Brain microvascular endothelial cell (primary cell): ENCODE results near the gene ZNF674.
A peak's percentile ranks its signal among the peaks of the same experiment; 100 is the strongest.
"Not testable (repeated sequence)": the region's sequence is repeated elsewhere in the genome, so short reads cannot be mapped to it uniquely, and the experiment has no call there.

Source experiments
- DNase-seq: peaks from one replicate; pipeline ENCODE4 v3.0.0-alpha.2; 2020
- H3K27ac ChIP-seq: fragments of 250-450 bp; sonication (Bioruptor Pico); 2 replicates; pipeline ENCODE4 v1.5.1; 2020; ENCODE audit warnings: mild to moderate bottlenecking, moderate library complexity
- H3K27me3 ChIP-seq: fragments of 250-450 bp; sonication (Bioruptor Pico); replicated peaks from 2 replicates; pipeline ENCODE4 v1.5.1; 2020; ENCODE audit warnings: mild to moderate bottlenecking
- H3K36me3 ChIP-seq: fragments of 250-450 bp; sonication (Bioruptor Pico); replicated peaks from 2 replicates; pipeline ENCODE4 v1.5.1; 2020; ENCODE audit warnings: mild to moderate bottlenecking
- H3K4me3 ChIP-seq: 2 replicates; pipeline ENCODE4 v1.5.1; 2011; ENCODE audit warnings: low read depth, mild to moderate bottlenecking, control low read depth, low read length, moderate library complexity
- CTCF ChIP-seq: IDR thresholded peaks from 2 replicates; pipeline ENCODE4 v1.5.1; 2011; ENCODE audit warnings: low read depth, mild to moderate bottlenecking, moderate library complexity, low read length, control low read depth, inconsistent platforms; ENCODE audit errors: missing control alignments
- in situ Hi-C: cut with HindIII; loops from 2 replicates; pipeline ENCODE4 v1.10.0; 2017; ENCODE audit warnings: low sequenced_read_pairs, low pct_ligation_motif_present

Gene ZNF674

DNA sequence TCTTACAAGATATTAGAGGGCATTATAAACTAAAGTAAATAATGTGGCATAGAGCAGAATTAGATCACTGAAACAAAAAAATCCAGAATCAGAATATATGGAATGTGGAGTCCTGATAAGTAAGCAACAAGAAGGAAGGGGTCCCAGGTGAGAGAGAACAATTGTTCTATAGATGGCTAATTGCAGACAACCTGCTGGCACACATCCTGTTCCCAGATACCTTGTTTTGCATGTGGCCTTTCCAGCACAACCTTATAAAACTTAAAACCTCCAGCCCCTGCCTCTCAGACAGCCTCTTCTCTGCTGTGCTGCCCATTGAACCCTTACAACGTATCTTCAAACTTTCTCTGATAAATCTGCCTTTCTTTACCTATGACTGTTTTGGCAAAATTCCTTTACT is 4.7 kb upstream of the ZNF674 start:
- in situ Hi-C loops = no loop called here
- H3K27me3 ChIP-seq = no peaks in the 10 kb centered on the region
- TF ChIP-seq CTCF = no peak
- no peak overlapping the region for H3K4me3 ChIP-seq
- no peak for DNase-seq
- peaks cover 2% of the 10 kb centered on the region for H3K36me3 ChIP-seq
- no peak overlapping the region for H3K27ac ChIP-seq

- TF ChIP-seq CTCF = no peak
- no peaks in the 10 kb centered on the region for H3K27me3 ChIP-seq
These were observed 2.6 kb upstream of the ZNF674 start for GRCh38 chrX:46547857-46548256.

DNA sequence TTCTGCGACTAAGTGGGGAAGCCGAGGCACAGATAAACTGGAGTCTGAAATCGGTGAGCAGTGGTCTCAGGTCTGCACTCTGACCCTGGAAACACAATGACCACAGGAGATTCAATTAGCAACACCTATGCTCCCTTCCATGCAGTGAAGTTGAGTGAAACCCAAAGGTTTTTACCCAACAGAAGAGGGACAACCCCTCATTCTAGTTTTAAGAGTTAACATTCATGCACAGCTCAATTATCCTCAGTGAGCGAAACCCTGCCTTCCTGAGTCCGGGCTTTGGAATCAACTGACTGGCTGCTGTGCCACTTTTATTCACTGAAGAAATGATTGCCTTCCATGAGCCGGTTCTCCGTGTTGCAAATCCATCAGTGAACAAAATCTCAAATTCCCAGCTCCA is 694 bp downstream of the ZNF674 start:
- DNase-seq, H3K27me3 ChIP-seq, in situ Hi-C loops, H3K36me3 ChIP-seq: not testable (repeated sequence)
- H3K27ac ChIP-seq = peak overlapping the region; percentile 97
- peak overlapping the region; percentile 80 for H3K4me3 ChIP-seq

More at GRCh38 chrX:46547857-46548256, 2.6 kb upstream of the ZNF674 start:
- no peak overlapping the region for H3K4me3 ChIP-seq
- H3K27ac ChIP-seq = peak overlapping the region; percentile 73
- peak; percentile 77 for DNase-seq
- in situ Hi-C loops = no loop called here
- peaks cover 2% of the 10 kb centered on the region for H3K36me3 ChIP-seq

- TF ChIP-seq CTCF = no peak
- no peak overlapping the region for H3K4me3 ChIP-seq
- DNase-seq = no peak
- H3K36me3 ChIP-seq = peaks cover 2% of the 10 kb centered on the region
- no peak overlapping the region for H3K27ac ChIP-seq
- no peaks in the 10 kb centered on the region for H3K27me3 ChIP-seq
- in situ Hi-C loops = no loop called here
These were observed 1.8 kb downstream of the ZNF674 start for GRCh38 chrX:46543441-46543840.

- Histone ChIP-seq H3K27ac (no peak overlapping the region), H3K27me3 (no peaks in the 10 kb centered on the region), H3K36me3 (no peaks in the 10 kb centered on the region), H3K4me3 (no peak overlapping the region)
- no peak for DNase-seq
- TF ChIP-seq CTCF = no peak
- in situ Hi-C loops = no loop called here
These were observed 13.8 kb downstream of the ZNF674 start for GRCh38 chrX:46531442-46531841.

DNA sequence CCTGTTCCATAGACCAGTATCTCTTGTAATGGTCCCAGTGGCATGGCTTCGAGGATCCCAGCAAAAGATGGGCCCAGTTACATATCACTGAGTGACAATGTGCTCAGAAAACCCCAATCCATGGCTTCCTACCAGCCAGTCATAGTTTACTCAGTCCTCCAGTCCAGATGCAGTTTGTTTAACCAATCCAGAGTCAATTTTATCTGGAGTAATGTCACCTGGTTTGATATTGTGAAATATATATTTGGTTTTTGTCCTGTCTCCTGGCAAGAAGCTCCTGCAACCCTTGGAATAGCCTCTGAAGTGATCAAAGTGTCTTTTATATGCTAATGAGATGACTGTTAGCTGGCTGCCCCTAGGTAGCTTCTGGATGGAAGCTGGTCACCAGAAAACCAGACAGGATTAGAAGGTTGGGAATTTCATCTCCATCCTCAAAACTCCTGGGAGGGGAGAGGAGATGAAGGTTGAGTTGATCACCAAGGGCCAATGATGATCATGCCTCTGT is 14.8 kb downstream of the ZNF674 start:
- not testable (repeated sequence) for H3K4me3 ChIP-seq, H3K27me3 ChIP-seq, DNase-seq

DNA sequence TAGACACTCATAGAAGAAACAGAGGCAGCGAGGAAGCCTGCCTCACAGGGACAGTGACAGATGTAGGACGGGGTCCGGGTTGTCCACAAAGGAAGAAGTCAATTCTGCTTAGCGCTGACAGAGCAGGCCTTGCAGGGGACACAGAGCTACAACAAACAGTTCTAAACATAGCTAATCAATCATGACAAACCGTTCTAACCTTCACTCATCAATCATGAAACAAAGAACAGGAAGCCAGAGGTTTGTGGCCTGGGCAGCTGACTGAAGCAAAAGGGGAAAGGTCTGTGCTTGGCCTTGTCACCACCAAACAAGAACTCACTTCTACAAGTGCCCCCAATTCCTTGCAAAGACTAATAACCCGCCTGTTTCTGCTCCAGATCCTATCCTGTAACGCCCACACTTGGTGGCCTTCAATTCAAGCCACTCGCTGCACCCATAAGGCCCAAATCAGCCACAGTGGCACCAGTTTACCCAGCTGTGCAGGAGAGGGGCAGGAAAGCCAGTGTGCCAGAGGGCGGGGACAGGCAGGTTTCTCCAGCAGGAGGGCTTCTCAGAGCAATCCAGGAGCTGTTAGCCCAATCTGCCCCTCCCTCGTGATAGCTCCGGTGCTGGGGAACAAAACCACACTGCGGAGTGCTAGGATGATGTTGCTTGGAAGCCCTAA is 15.3 kb downstream of the ZNF674 start:
- H3K27ac ChIP-seq, H3K27me3 ChIP-seq, H3K4me3 ChIP-seq, DNase-seq, H3K36me3 ChIP-seq, in situ Hi-C loops: not testable (repeated sequence)

More for the DNA sequence above, 14.8 kb downstream of the ZNF674 start:
- H3K36me3 ChIP-seq, in situ Hi-C loops, H3K27ac ChIP-seq: not testable (repeated sequence)

- H3K4me3 ChIP-seq, DNase-seq, H3K36me3 ChIP-seq, in situ Hi-C loops, H3K27me3 ChIP-seq, H3K27ac ChIP-seq: not testable (repeated sequence)
These were observed 16.6 kb downstream of the ZNF674 start for GRCh38 chrX:46528640-46529039.
